ENCODE data around the gene CST6. TPM values are rescaled to one million over a fixed set of nuclear protein-coding genes. Genes with fewer than 3 reads are reported as not detected.
"Not testable (repeated sequence)": the region's sequence is repeated elsewhere in the genome, so short reads cannot be mapped to it uniquely, and the experiment has no call there.

CST6 gene
- total RNA-seq, 1 donor from 2014 or later: 2.3 TPM

- peak; percentile 11 for DNase-seq (ENCODE audit: low read depth)
These were observed 3.7 kb downstream of the CST6 start for GRCh38 chr11:66015454-66015881.

- no peak for DNase-seq (ENCODE audit: low read depth)
These were observed 4.4 kb downstream of the CST6 start for GRCh38 chr11:66015936-66016792.

- no peak for DNase-seq (ENCODE audit: low read depth)
These were observed 5.0 kb downstream of the CST6 start for GRCh38 chr11:66016793-66017177.

GRCh38 chr11:66017321-66017720, 5.5 kb downstream of the CST6 start:
- no peak for DNase-seq (ENCODE audit: low read depth)

GRCh38 chr11:66020212-66020611, 8.4 kb downstream of the CST6 start:
- DNase-seq (ENCODE audit: low read depth): no peak

DNA sequence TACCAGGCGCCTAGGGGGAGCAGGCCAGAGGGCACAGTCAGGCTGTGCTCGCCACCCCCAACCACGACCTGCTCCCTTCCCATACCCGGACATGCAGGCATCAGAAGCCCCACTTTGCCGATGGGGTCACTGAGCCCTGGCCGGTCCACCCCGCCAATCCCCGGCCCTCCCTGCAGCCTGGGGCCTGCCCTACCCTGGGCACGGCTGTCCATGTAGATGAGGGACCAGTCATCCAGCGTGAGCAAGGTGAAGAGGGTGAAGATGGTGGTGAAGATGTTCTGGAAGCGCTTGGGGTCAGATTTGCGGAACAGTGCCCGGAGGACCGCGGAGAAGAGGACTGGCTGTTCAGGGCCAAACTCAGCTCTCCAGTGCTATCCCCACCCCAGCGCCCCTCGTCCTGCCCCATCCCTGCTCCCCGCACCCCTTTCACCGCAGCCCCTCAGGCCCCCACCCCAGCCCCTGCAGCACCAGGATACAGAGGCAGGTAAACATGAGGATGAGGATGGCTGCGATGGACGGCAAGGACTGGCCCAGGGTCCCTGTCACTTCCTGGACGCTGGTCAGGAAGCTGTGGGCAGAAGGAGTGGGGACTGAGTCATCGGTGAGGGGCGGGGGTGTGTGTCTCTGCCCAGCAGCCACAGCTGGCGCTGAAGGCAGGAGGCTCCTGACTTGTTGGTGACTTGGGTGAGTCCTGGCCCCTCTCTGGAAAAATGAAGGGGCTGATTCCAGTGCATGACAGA, 9.0 kb downstream of the CST6 start:
- peak; percentile 68 for DNase-seq (ENCODE audit: low read depth)

- peak; percentile 6 for DNase-seq (ENCODE audit: low read depth)
These were observed 10.8 kb downstream of the CST6 start for GRCh38 chr11:66022401-66023185.

GRCh38 chr11:66023186-66023440, 11.3 kb downstream of the CST6 start:
- DNase-seq (ENCODE audit: low read depth): not testable (repeated sequence)

- no peak for DNase-seq (ENCODE audit: low read depth)
These were observed 14.3 kb downstream of the CST6 start, which contains the start of gene CATSPER1 for GRCh38 chr11:66026017-66026529. Gene CATSPER1 (minus strand): TSS chr11:66026479. CDS start chr11:66026379, 100 bp downstream.

- no peak for DNase-seq (ENCODE audit: low read depth)
These were observed 21.3 kb downstream of the CST6 start for GRCh38 chr11:66032957-66033735.

DNA sequence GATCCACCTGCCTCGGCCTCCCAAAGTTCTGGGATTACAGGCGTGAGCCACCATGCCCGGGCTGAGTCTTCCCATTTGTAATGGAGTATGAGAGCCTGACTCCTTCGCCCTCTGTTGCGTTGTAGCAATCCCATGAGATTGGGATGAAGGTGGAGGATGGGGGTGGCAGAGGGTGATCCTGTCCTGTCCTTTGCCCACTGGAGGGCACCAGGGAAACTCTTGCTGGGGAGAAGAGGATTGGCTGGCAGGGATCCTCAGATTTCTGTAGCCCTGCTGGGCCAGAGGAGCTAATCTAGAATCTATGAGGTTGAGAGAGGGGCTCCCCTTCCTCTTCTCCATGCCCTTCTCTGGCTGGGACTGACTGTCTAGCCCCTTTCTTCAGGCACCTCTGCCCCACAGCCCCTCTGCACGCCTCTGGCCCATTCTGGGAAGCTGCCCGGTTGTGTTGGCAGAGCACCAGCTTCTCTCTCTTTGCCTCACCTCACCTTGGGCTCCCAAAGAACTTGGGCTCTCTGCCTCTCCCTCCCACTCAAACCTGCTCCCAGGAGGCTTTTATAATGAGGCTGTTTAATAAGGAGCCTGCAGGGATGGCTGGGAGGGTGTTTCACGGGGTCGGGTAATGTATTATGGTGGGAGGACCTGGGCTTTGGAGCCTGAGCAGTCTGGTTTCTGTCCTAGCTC, 24.0 kb downstream of the CST6 start:
- DNase-seq (ENCODE audit: low read depth): no peak

DNA sequence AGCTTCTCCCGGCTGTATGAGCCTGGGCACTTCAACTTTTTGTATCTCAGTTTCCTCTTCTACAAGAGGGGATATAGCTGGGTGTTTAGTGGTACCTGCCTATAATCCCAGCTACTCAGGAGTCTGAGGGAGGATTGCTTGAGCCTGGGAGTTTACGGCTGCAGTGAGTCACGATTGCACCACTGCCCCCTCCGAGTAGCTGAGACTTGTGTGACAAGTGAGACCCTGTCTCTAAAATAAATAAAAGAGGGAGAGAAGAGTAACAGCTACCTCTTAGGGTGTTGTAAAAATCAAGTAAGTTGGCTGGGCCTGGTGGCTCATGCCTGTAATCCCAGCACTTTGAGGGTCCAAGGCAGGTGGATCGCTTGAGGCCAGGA, 24.5 kb downstream of the CST6 start:
- DNase-seq (ENCODE audit: low read depth): no peak

- no peak for DNase-seq (ENCODE audit: low read depth)
These were observed 25.5 kb downstream of the CST6 start for GRCh38 chr11:66037327-66037726.

- no peak for DNase-seq (ENCODE audit: low read depth)
These were observed 28.0 kb downstream of the CST6 start for GRCh38 chr11:66039765-66040164.

- no peak for DNase-seq (ENCODE audit: low read depth)
These were observed 30.6 kb downstream of the CST6 start for GRCh38 chr11:66042227-66042995.

DNA sequence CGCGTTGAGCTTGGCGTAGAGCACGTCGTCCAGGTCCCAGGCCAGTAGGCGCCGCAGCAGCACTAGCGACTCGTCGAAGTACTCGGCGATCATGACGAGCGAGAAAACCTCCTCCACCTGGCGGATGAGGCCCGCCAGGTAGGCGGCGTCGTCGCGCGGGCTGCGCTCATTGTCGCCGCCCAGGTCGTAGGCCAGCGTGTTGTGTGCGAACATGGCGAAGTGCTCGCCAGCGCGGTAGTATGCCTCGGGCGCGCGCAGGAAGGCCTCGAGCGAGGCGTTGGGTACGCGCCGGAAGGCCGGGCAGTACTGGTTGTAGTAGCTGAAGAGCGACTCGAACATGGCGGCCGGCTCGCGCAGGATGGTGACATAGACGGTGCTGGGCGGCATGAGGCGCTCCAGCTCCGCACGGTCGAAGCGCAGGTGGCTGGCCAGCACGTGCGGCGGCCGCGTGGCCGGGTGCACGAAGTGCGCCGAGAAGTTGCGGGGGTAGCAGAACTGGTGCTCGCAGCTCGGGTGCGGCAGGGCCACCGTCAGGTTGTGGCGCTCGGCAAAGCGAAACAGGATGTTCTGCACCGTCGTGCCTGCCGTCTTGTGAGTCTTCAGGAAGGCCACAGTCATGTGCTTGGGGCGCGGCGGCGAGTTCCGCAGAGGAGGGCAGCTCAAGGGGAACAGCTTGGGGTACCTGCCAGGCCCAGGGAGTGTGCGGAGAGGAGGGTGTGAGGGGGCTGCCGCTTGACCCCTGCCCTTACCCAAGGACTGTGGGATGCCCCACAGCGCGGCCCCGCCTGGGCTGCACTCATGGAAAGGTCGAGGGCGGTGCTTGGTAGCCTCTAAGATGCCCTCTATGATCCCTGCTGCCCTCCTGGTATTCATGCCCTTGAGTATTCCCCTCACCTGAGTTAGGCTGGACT, 31.4 kb downstream of the CST6 start:
- DNase-seq (ENCODE audit: low read depth): no peak

- DNase-seq (ENCODE audit: low read depth): no peak
These were observed 32.9 kb downstream of the CST6 start for GRCh38 chr11:66044757-66045156.

DNA sequence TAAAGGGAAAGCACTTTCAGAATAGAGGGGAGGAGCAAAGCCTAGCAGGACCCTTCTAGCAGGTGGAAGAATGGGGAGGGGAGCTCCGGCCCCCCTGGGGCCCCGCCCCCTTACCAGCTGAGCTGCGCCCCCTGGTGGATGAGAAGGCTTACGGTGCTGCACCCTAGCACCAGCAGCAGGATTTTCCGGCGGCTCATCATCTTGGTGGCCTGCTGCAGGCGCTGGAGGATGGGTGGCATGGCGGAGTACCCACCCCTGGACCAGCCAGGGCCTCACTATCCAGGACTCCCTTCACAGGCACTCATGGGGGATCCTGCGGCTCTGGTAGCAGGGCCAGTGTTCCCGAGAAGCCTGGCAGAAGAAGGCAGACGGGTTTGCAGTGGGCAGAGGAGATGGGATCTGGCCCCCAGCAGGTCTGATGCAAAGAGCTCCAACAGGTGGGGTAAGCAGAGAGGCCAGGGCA, 33.4 kb downstream of the CST6 start:
- DNase-seq (ENCODE audit: low read depth): peak; percentile 42

GRCh38 chr11:66046901-66047300, 35.1 kb downstream of the CST6 start:
- DNase-seq (ENCODE audit: low read depth): no peak

All from renal cortical epithelial cell (primary cell).